ENCODE results near the gene RFX2.

- TF ChIP-seq, protein P1, sequence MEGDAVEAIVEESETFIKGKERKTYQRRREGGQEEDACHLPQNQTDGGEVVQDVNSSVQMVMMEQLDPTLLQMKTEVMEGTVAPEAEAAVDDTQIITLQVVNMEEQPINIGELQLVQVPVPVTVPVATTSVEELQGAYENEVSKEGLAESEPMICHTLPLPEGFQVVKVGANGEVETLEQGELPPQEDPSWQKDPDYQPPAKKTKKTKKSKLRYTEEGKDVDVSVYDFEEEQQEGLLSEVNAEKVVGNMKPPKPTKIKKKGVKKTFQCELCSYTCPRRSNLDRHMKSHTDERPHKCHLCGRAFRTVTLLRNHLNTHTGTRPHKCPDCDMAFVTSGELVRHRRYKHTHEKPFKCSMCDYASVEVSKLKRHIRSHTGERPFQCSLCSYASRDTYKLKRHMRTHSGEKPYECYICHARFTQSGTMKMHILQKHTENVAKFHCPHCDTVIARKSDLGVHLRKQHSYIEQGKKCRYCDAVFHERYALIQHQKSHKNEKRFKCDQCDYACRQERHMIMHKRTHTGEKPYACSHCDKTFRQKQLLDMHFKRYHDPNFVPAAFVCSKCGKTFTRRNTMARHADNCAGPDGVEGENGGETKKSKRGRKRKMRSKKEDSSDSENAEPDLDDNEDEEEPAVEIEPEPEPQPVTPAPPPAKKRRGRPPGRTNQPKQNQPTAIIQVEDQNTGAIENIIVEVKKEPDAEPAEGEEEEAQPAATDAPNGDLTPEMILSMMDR (conservative IDR thresholded peaks at IDR 0.05; ENCODE audit: low read length) = no peak
- TF ChIP-seq EZH2phosphoT487 (IDR thresholded peaks at IDR 0.05; ENCODE audit: borderline replicate concordance) = no peak
These were observed 11.7 kb downstream of the RFX2 start for GRCh38 chr19:6098574-6098973.

All from Loucy (cell line).